C4-2B (cell line): ENCODE measurements around the gene MAN2A1.

ENCODE experiments used
- CTCF ChIP-seq: fragments of 450-650 bp; conservative IDR thresholded peaks from 2 replicates; pipeline ENCODE4 v1.5.1; 2017; ENCODE audit warnings: mild to moderate bottlenecking
- ZFX ChIP-seq: fragments of 450-650 bp; IDR thresholded peaks from 2 replicates; pipeline ENCODE4 v1.6.1; 2017

- TF ChIP-seq CTCF (no peak), ZFX (no peak)
Observed at GRCh38 chr5:109695005-109695926, 5.5 kb downstream of the MAN2A1 start.
